Muscle layer of colon (tissue), 2 donors: Measurements from ENCODE around the gene IFITM2.

Source experiments
- H3K27ac ChIP-seq: one replicate; pipeline ENCODE4 v1.7.0; 2013; ENCODE audit warnings: low read depth, mild to moderate bottlenecking, low read length, moderate library complexity
- H3K27me3 ChIP-seq, 2 donors: one replicate each; pipeline ENCODE4 v1.7.0; 2013; ENCODE audit warnings: low read length in 2 of 2, mild to moderate bottlenecking in 2 of 2; ENCODE audit not compliant: insufficient read depth in 2 of 2, control insufficient read depth in 1 of 2
- H3K36me3 ChIP-seq: one replicate; pipeline ENCODE4 v1.7.0; 2013; ENCODE audit warnings: mild to moderate bottlenecking, low read length; ENCODE audit not compliant: insufficient read depth
- H3K4me1 ChIP-seq: one replicate; pipeline ENCODE4 v1.7.0; 2013; ENCODE audit warnings: mild to moderate bottlenecking, low read length; ENCODE audit not compliant: insufficient read depth
- H3K4me3 ChIP-seq, 2 donors: one replicate each; pipeline ENCODE4 v1.7.0; 2013; ENCODE audit warnings: low read length in 2 of 2, low read depth in 1 of 2, mild to moderate bottlenecking in 1 of 2, moderate library complexity in 1 of 2
- H3K9ac ChIP-seq: one replicate; pipeline ENCODE4 v1.7.0; 2013; ENCODE audit warnings: low read length
- H3K9me3 ChIP-seq: one replicate; pipeline ENCODE4 v1.7.0; 2013; ENCODE audit warnings: mild to moderate bottlenecking, low read length
- donor health status: abdominal sarcoma.
- donor health status: Adenocarcinoma of cecum.

Gene IFITM2

DNA sequence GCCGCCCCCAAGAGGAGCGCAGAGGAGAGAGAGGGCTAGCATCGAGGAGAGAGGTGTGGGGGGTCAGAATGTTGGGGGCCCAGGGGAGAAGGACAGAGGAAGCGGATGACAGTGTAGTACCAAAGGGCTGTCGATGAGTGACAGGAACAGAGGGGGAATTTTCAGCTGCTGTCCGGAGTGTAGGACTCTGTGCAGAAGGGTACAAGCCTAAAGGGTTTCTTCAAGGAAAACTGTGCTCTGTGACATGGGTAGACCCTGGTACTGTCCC, 34.8 kb upstream of the IFITM2 start:
- Histone ChIP-seq H3K27ac (no peak overlapping the region), H3K36me3 (no peaks in the 10 kb centered on the region), H3K4me1 (no peaks in the 10 kb centered on the region), H3K9me3 (no peaks in the 10 kb centered on the region), H3K27me3 (peaks cover 0 to 15% of the 10 kb centered on the region in 2 donors), H3K9ac (no peak overlapping the region), H3K4me3 (no peak overlapping the region)

DNA sequence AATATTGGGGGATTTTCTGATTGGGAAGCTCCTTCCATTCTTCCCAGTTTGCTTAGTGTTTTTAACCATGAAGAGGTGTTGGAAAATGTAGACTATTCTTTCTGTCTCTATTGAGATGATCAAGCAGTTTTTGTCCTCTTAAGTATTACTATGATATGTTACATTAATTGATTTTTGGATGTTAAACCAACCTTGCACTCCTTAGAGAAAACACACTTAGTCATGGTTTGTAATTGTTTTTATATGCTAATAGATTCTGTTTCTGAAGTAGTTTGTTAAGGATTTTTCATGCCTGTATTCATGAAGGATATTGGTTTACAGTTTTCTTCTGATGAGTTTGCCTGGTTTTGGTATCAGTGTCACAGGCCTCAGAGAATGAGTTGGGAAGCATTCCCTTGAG, 31.4 kb upstream of the IFITM2 start:
- Histone ChIP-seq H3K27me3 (peaks cover 14 to 37% of the 10 kb centered on the region in 2 donors), H3K36me3 (no peaks in the 10 kb centered on the region), H3K4me1 (no peaks in the 10 kb centered on the region)

GRCh38 chr11:278001-278951, 29.3 kb upstream of the IFITM2 start, which contains the start of gene NLRP6:
NLRP6 (plus strand) TSS chr11:278407; CDS start chr11:278570, 163 bp downstream.
- no peak within 1 kb of the TSS for H3K9ac ChIP-seq
- peaks cover 24 to 56% of the 10 kb centered on the region in 2 donors for H3K27me3 ChIP-seq
- H3K9me3 ChIP-seq, result no peaks in the 10 kb centered on the region
- no peaks in the 10 kb centered on the region for H3K4me1 ChIP-seq
- no peak within 1 kb of the TSS for H3K27ac ChIP-seq
- H3K4me3 ChIP-seq, result no peak within 1 kb of the TSS
- H3K36me3 ChIP-seq, result no peaks in the 10 kb centered on the region

More for the DNA sequence above, 31.4 kb upstream of the IFITM2 start:
- H3K9me3 ChIP-seq, result no peaks in the 10 kb centered on the region
- no peak overlapping the region for H3K4me3 ChIP-seq
- no peak overlapping the region for H3K27ac ChIP-seq
- H3K9ac ChIP-seq, result no peak overlapping the region

DNA sequence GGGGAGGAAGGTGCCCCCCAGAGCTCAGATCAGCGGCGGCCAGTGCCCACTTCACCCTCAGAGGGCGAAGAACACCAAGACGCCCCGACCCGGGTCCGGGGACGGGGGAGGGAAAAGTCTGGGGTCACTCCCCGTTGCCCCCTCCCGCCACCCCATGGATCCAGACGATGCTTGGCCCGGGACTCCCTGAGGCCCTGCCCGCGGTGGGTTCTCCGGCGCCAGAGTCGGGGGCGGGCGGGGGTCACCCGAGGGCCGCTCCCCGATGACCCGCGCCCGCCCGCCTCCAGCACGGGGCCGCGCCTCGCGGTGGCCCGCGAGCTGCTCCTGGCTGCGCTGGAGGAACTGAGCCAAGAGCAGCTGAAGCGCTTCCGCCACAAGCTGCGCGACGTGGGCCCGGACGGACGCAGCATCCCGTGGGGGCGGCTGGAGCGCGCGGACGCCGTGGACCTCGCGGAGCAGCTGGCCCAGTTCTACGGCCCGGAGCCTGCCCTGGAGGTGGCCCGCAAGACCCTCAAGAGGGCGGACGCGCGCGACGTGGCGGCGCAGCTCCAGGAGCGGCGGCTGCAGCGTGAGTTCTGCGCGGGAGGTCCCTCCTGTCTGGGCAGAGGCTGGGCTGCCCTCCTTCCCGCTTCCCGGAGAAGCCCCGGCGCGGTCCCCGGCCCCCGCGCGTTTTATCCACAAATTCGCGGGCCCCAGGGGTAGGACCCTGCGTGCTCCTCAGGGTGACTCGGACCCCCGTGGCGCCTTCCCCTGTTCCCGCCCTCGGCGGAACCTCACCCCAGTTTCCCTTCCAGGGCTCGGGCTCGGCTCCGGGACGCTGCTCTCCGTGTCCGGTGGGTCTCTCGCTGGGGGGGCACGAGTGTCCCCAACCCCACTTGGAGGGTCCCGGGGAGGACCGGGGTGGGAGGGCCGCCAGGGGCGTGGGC, 28.3 kb upstream of the IFITM2 start:
- Histone ChIP-seq H3K27ac (no peak overlapping the region), H3K36me3 (no peaks in the 10 kb centered on the region), H3K4me3 (no peak overlapping the region), H3K27me3 (peaks cover 24 to 61% of the 10 kb centered on the region in 2 donors), H3K4me1 (no peaks in the 10 kb centered on the region), H3K9ac (no peak overlapping the region), H3K9me3 (no peaks in the 10 kb centered on the region)

GRCh38 chr11:279966-280705, 27.5 kb upstream of the IFITM2 start:
- Histone ChIP-seq H3K9ac (no peak overlapping the region), H3K4me1 (no peaks in the 10 kb centered on the region), H3K9me3 (no peaks in the 10 kb centered on the region), H3K27me3 (peaks cover 24 to 66% of the 10 kb centered on the region in 2 donors), H3K36me3 (no peaks in the 10 kb centered on the region), H3K27ac (no peak overlapping the region), H3K4me3 (no peak overlapping the region)

DNA sequence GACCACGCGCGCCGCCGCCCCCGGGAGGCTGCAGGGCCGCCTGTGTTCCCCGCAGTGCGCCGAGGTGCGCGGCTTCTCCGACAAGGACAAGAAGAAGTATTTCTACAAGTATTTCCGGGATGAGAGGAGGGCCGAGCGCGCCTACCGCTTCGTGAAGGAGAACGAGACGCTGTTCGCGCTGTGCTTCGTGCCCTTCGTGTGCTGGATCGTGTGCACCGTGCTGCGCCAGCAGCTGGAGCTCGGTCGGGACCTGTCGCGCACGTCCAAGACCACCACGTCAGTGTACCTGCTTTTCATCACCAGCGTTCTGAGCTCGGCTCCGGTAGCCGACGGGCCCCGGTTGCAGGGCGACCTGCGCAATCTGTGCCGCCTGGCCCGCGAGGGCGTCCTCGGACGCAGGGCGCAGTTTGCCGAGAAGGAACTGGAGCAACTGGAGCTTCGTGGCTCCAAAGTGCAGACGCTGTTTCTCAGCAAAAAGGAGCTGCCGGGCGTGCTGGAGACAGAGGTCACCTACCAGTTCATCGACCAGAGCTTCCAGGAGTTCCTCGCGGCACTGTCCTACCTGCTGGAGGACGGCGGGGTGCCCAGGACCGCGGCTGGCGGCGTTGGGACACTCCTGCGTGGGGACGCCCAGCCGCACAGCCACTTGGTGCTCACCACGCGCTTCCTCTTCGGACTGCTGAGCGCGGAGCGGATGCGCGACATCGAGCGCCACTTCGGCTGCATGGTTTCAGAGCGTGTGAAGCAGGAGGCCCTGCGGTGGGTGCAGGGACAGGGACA, 26.7 kb upstream of the IFITM2 start:
- Histone ChIP-seq H3K9ac (no peak overlapping the region), H3K36me3 (no peaks in the 10 kb centered on the region), H3K4me3 (no peak overlapping the region), H3K27me3 (peaks cover 24 to 71% of the 10 kb centered on the region in 2 donors), H3K9me3 (no peaks in the 10 kb centered on the region), H3K4me1 (no peaks in the 10 kb centered on the region), H3K27ac (no peak overlapping the region)

DNA sequence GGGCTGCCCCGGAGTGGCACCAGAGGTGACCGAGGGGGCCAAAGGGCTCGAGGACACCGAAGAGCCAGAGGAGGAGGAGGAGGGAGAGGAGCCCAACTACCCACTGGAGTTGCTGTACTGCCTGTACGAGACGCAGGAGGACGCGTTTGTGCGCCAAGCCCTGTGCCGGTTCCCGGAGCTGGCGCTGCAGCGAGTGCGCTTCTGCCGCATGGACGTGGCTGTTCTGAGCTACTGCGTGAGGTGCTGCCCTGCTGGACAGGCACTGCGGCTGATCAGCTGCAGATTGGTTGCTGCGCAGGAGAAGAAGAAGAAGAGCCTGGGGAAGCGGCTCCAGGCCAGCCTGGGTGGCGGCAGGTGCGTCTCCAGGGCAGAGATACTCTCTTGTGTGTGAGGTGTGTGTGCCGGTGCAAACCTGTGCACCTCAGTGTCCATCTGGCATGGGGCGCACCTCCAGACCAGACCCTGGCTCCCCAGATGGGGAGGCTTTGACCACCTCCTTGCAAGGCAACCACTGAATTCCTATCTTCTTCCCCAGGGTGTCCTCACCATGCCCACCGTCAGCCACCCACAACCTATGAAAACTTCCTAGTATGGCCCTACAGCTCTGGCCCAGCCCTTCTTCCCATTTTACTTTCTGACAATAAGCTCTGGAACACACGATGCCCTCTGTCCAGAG, 26.0 kb upstream of the IFITM2 start:
- no peak overlapping the region for H3K27ac ChIP-seq

GRCh38 chr11:282171-282570, 25.4 kb upstream of the IFITM2 start:
- no peaks in the 10 kb centered on the region for H3K4me1 ChIP-seq
- H3K9me3 ChIP-seq, result no peaks in the 10 kb centered on the region
- no peaks in the 10 kb centered on the region for H3K36me3 ChIP-seq
- H3K4me3 ChIP-seq, result no peak overlapping the region
- H3K27me3 ChIP-seq, result peaks cover 24 to 74% of the 10 kb centered on the region in 2 donors
- H3K9ac ChIP-seq, result no peak overlapping the region
- H3K27ac ChIP-seq, result no peak overlapping the region

More for the DNA sequence above, 26.0 kb upstream of the IFITM2 start:
- peaks cover 24 to 72% of the 10 kb centered on the region in 2 donors for H3K27me3 ChIP-seq
- H3K4me3 ChIP-seq, result no peak overlapping the region
- H3K4me1 ChIP-seq, result no peaks in the 10 kb centered on the region
- H3K9me3 ChIP-seq, result no peaks in the 10 kb centered on the region
- no peak overlapping the region for H3K9ac ChIP-seq
- no peaks in the 10 kb centered on the region for H3K36me3 ChIP-seq

- H3K9me3 ChIP-seq, result no peaks in the 10 kb centered on the region
- H3K9ac ChIP-seq, result no peak overlapping the region
- peaks cover 24 to 75% of the 10 kb centered on the region in 2 donors for H3K27me3 ChIP-seq
- H3K36me3 ChIP-seq, result no peaks in the 10 kb centered on the region
- no peak overlapping the region for H3K4me3 ChIP-seq
- peaks cover under 1% of the 10 kb centered on the region for H3K4me1 ChIP-seq
- H3K27ac ChIP-seq, result no peak overlapping the region
Observed at GRCh38 chr11:282630-283360, 24.8 kb upstream of the IFITM2 start.
